ENCODE measurements around the gene SRCAP.

Gene SRCAP

GRCh38 chr16:30698816-30699614, at the start of gene SRCAP:
SRCAP (plus strand) TSS chr16:30699171; CDS start chr16:30700825, 1,654 bp downstream.
- peak; percentile 83 for DNase-seq

- no peak for DNase-seq
These were observed 49.1 kb upstream of the SRCAP start for GRCh38 chr16:30649725-30650368.

- DNase-seq: peak; percentile 98
These were observed 48.4 kb upstream of the SRCAP start, which contains the start of gene PRR14 for GRCh38 chr16:30650369-30651123. PRR14 (plus strand) TSS chr16:30650960; CDS start chr16:30651646, 686 bp downstream.

GRCh38 chr16:30651124-30652004, 47.6 kb upstream of the SRCAP start:
- peak; percentile 79 for DNase-seq

GRCh38 chr16:30652005-30652296, 47.0 kb upstream of the SRCAP start:
- DNase-seq: no peak

GRCh38 chr16:30652718-30653117, 46.3 kb upstream of the SRCAP start:
- DNase-seq: no peak

- DNase-seq: no peak
These were observed 44.1 kb upstream of the SRCAP start for GRCh38 chr16:30654856-30655255.

- no peak for DNase-seq
These were observed 43.1 kb upstream of the SRCAP start for GRCh38 chr16:30655815-30656347.

GRCh38 chr16:30656388-30656787, 42.6 kb upstream of the SRCAP start:
- DNase-seq: no peak

GRCh38 chr16:30656974-30657865, 41.8 kb upstream of the SRCAP start:
- DNase-seq: no peak

- DNase-seq: peak; percentile 100
These were observed 40.9 kb upstream of the SRCAP start, which contains the start of gene FBRS for GRCh38 chr16:30657866-30658730. FBRS (plus strand) TSS chr16:30658431; CDS start chr16:30659519, 1,088 bp downstream.

- DNase-seq: no peak
These were observed 40.1 kb upstream of the SRCAP start for GRCh38 chr16:30658731-30659506.

GRCh38 chr16:30659507-30660423, 39.2 kb upstream of the SRCAP start:
- DNase-seq: peak; percentile 51

GRCh38 chr16:30660424-30661261, 38.3 kb upstream of the SRCAP start:
- peak; percentile 85 for DNase-seq

GRCh38 chr16:30662449-30662848, 36.5 kb upstream of the SRCAP start:
- DNase-seq: no peak

GRCh38 chr16:30663038-30663437, 35.9 kb upstream of the SRCAP start:
- DNase-seq: no peak

GRCh38 chr16:30663820-30664219, 35.2 kb upstream of the SRCAP start:
- no peak for DNase-seq

Data from activated naive CD4-positive, alpha-beta T cell treated with anti-CD3 and anti-CD28 coated beads, Interleukin-2, amount 50 U/mL, for 16 hours (primary cell).